SIG-M5 treated with dmso at 0.1 percent for 504 hours (cell line): ENCODE data around the gene FDX2.

Source experiments
- DNase-seq: peaks from one replicate; lab custom pipeline; 2025; ENCODE audit not compliant: unreplicated experiment; lab: John Stamatoyannopoulos, UW

FDX2 gene

GRCh38 chr19:10305139-10305806, 10.5 kb downstream of the FDX2 start:
- peak; percentile 46 for DNase-seq

- no peak for DNase-seq
Measured at GRCh38 chr19:10299545-10300458, 16.0 kb downstream of the FDX2 start.

GRCh38 chr19:10295847-10296591, 19.8 kb downstream of the FDX2 start:
- DNase-seq, result no peak

GRCh38 chr19:10295305-10295846, 20.4 kb downstream of the FDX2 start:
- DNase-seq, result no peak

- no peak for DNase-seq
Measured at GRCh38 chr19:10294368-10294697, 21.5 kb downstream of the FDX2 start.

- no peak for DNase-seq
Measured at GRCh38 chr19:10293637-10294367, 22.0 kb downstream of the FDX2 start.

- no peak for DNase-seq
Measured at GRCh38 chr19:10292789-10293636, 22.8 kb downstream of the FDX2 start.

- peak; percentile 23 for DNase-seq
Measured at GRCh38 chr19:10292206-10292788, 23.5 kb downstream of the FDX2 start.

- no peak for DNase-seq
Measured at GRCh38 chr19:10291554-10292205, 24.1 kb downstream of the FDX2 start.

GRCh38 chr19:10290876-10291553, 24.8 kb downstream of the FDX2 start:
- DNase-seq, result no peak

- no peak for DNase-seq
Measured at GRCh38 chr19:10290357-10290875, 25.4 kb downstream of the FDX2 start.

GRCh38 chr19:10289836-10290356, 25.9 kb downstream of the FDX2 start, which contains the start of gene ICAM5:
Gene ICAM5, plus strand, starts transcription at chr19:10289952. Its CDS starts 92 bp downstream, at chr19:10290044.
- no peak for DNase-seq

GRCh38 chr19:10289167-10289835, 26.5 kb downstream of the FDX2 start:
- peak; percentile 37 for DNase-seq

- DNase-seq, result peak; percentile 26
Measured at GRCh38 chr19:10288662-10289166, 27.1 kb downstream of the FDX2 start.

- DNase-seq, result peak; percentile 72
Measured at GRCh38 chr19:10286803-10287737, 28.7 kb downstream of the FDX2 start, which contains the start of gene ICAM4. Gene ICAM4, plus strand, starts transcription at chr19:10286955. Its CDS starts 58 bp downstream, at chr19:10287013.

- no peak for DNase-seq
Measured at GRCh38 chr19:10285393-10285792, 30.4 kb downstream of the FDX2 start.
